Muscle of arm (tissue), 12 donors: ENCODE data around the gene BSDC1. TPM values are rescaled to one million over a fixed set of nuclear protein-coding genes. Genes with fewer than 3 reads are reported as not detected.

ENCODE experiments used
- DNase-seq: peaks from one replicate; pipeline ENCODE4 v3.0.0-alpha.2; 2013
- polyA plus RNA-seq, 12 donors: library from polyadenylated mRNA; unstranded; fragments of 120-200 nt; gene quantifications; one replicate each; pipeline ENCODE4 v1.2.1, GENCODE V29; 2013; ENCODE audit not compliant: insufficient read length in 12 of 12

The BSDC1 gene
- polyA plus RNA-seq, 12 donors, result 33.3 to 46.7 (median 41.6) TPM; not detected in 1

- DNase-seq, result no peak
Observed at GRCh38 chr1:32338637-32339145, 55.5 kb downstream of the BSDC1 start.

GRCh38 chr1:32337855-32338636 is 56.2 kb downstream of the BSDC1 start:
- no peak for DNase-seq

- no peak for DNase-seq
Observed at GRCh38 chr1:32336963-32337675, 57.1 kb downstream of the BSDC1 start.

GRCh38 chr1:32336591-32336932 is 57.7 kb downstream of the BSDC1 start:
- DNase-seq, result no peak

- peak; percentile 73 for DNase-seq
Observed at GRCh38 chr1:32335790-32336590, 58.3 kb downstream of the BSDC1 start, which contains the start of gene MARCKSL1. Gene MARCKSL1 (minus strand): TSS chr1:32336233. CDS start chr1:32336033, 200 bp downstream.

GRCh38 chr1:32335535-32335789 is 58.8 kb downstream of the BSDC1 start:
- DNase-seq, result no peak

GRCh38 chr1:32334864-32335534 is 59.2 kb downstream of the BSDC1 start:
- DNase-seq, result no peak

GRCh38 chr1:32334274-32334861 is 59.9 kb downstream of the BSDC1 start:
- DNase-seq, result no peak

GRCh38 chr1:32333251-32333963 is 60.8 kb downstream of the BSDC1 start:
- no peak for DNase-seq

GRCh38 chr1:32332290-32333079 is 61.8 kb downstream of the BSDC1 start:
- no peak for DNase-seq

GRCh38 chr1:32331549-32331948 is 62.7 kb downstream of the BSDC1 start:
- DNase-seq, result no peak

- no peak for DNase-seq
Observed at GRCh38 chr1:32330558-32331151, 63.6 kb downstream of the BSDC1 start.

GRCh38 chr1:32329931-32330466 is 64.2 kb downstream of the BSDC1 start:
- DNase-seq, result no peak

GRCh38 chr1:32327204-32327603 is 67.0 kb downstream of the BSDC1 start:
- DNase-seq, result no peak

GRCh38 chr1:32321712-32322291 is 72.4 kb downstream of the BSDC1 start:
- no peak for DNase-seq

GRCh38 chr1:32318127-32318869 is 75.9 kb downstream of the BSDC1 start:
- DNase-seq, result no peak

- DNase-seq, result no peak
Observed at GRCh38 chr1:32316903-32317277, 77.4 kb downstream of the BSDC1 start.
